Kidney glomerular epithelial cell (primary cell): Measurements from ENCODE around the gene OR6C65.

Experiments used
- DNase-seq: peaks from one replicate; lab custom pipeline; 2025; lab: John Stamatoyannopoulos, UW

Gene OR6C65

DNA sequence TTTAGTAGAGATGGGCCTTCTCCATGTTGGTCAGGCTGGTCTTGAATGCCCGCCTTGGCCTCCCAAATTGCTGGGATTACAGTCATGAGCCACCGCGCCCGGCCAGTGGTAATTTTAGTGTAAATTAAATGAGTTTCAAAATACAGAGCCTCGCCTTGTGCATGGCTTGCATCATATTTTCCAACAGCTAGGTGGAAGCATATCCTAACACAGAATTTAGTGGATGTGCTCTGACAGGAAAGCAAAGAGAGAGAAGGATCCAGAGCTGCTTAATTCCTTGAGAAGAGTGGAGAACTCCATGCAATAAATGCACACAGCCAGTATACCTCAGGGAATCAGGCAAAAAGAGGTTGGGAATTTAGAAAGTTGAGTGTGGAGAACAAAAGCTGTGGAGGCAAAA, 46.0 kb downstream of the OR6C65 start:
- no peak for DNase-seq

DNA sequence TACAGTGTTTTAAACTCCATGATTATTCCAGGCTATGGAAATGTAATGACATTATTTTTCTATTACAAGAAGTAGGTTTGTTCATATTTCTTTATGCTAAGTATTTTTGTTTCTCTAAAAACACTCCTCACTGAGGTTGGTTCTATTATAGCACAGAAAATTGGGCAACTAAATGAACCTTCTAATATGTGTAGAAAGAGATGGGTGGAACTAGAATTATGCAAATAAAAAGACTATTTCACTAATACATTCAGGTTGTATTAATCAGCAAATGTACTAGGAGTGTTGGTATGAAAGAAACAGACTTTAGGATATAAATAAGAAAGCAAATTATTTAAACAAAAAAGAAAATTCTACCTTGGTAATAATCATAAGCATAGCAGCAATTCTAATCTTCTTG, 48.5 kb downstream of the OR6C65 start:
- DNase-seq = no peak
